Small intestine (tissue), 7 donors: ENCODE measurements around the gene STK10. TPM values are rescaled to one million over a fixed set of nuclear protein-coding genes. Genes with fewer than 3 reads are reported as not detected.

ENCODE experiments used
- DNase-seq, 2 donors: peaks; one replicate each; pipeline versions ENCODE4 v3.0.0 to v3.0.0-alpha.2; 2013
- FAIRE-seq: peaks from 2 replicates; lab custom pipeline; 2012; peaks lifted over from hg19 to GRCh38; lab: Jason Lieb, UNC
- H3K27ac ChIP-seq, 3 donors: one replicate each; pipeline ENCODE4 v1.5.1; 2013; ENCODE audit warnings: low read length in 2 of 3, mild to moderate bottlenecking in 2 of 3, control low read depth in 1 of 3, inconsistent platforms in 1 of 3, low read depth in 1 of 3, moderate library complexity in 1 of 3
- H3K27me3 ChIP-seq, 3 donors: one replicate each; pipeline ENCODE4 v1.6.1; 2013; ENCODE audit warnings: low read length in 3 of 3, inconsistent platforms in 1 of 3; ENCODE audit not compliant: control insufficient read depth in 3 of 3, insufficient read depth in 3 of 3
- H3K36me3 ChIP-seq, 3 donors: one replicate each; pipeline ENCODE4 v1.6.1; 2013; ENCODE audit warnings: low read length in 3 of 3, inconsistent platforms in 1 of 3, low read depth in 1 of 3, mild to moderate bottlenecking in 1 of 3, moderate library complexity in 1 of 3; ENCODE audit not compliant: control insufficient read depth in 3 of 3, insufficient read depth in 2 of 3
- H3K4me1 ChIP-seq, 3 donors: one replicate each; pipeline ENCODE4 v1.6.1; 2013; ENCODE audit warnings: low read length in 2 of 3, inconsistent platforms in 1 of 3, low read depth in 1 of 3, mild to moderate bottlenecking in 1 of 3, moderate library complexity in 1 of 3; ENCODE audit not compliant: control insufficient read depth in 3 of 3, insufficient read depth in 2 of 3
- H3K4me3 ChIP-seq, 3 donors: one replicate each; pipeline ENCODE4 v1.5.1; 2013; ENCODE audit warnings: low read length in 3 of 3, control low read depth in 1 of 3, inconsistent platforms in 1 of 3, low read depth in 1 of 3, mild to moderate bottlenecking in 1 of 3, moderate library complexity in 1 of 3
- H3K9me3 ChIP-seq, 2 donors: one replicate each; pipeline ENCODE4 v1.6.1; 2013; ENCODE audit warnings: low read depth in 1 of 2, low read length in 1 of 2; ENCODE audit not compliant: control insufficient read depth in 2 of 2, insufficient read depth in 1 of 2
- WGBS, 3 donors: extraction: QIAGEN DNeasy Blood & Tissue Kit; methylation state at CpG; one replicate each; pipeline ENCODE4 v1.1.7; 2013; 5-methylcytosine and 5-hydroxymethylcytosine counted together
- polyA plus RNA-seq, 4 donors: library from polyadenylated mRNA; stranded (reverse) in 3 of 4; unstranded in 1 of 4; fragments of 200-250 nt in 3 of 4; fragments of 120-200 nt in 1 of 4; gene quantifications; one replicate each; pipeline versions ENCODE4 v1.2.1 to v1.2.3, GENCODE V29; 2013
- donor health status: healthy with polysubstance abuse.
- donor health status: control.
- donor health status: control.
- donor health status: Bipolar disorder and iron deficiency.
- donor health status: healthy.

STK10 gene
- polyA plus RNA-seq, 4 donors, result 7.4 to 10.5 (median 9.1) TPM

- Histone ChIP-seq H3K27ac (peak overlapping the region in 2 of 3 donors; percentile 76 to 79), H3K27me3 (no peaks in the 10 kb centered on the region), H3K4me1 (peaks cover 0 to 15% (median 3%) of the 10 kb centered on the region in 3 donors), H3K4me3 (no peak overlapping the region), H3K36me3 (peaks cover 0 to 11% (median 0%) of the 10 kb centered on the region in 3 donors), H3K9me3 (no peaks in the 10 kb centered on the region)
- FAIRE-seq (no peak), DNase-seq (peak in 1 of 2 donors; percentile 16)
Observed at GRCh38 chr5:172111852-172112225, 76.2 kb downstream of the STK10 start.

GRCh38 chr5:172110921-172111851, 76.8 kb downstream of the STK10 start:
- Histone ChIP-seq H3K27ac (peak overlapping the region; percentile 42 to 79 (median 76)), H3K9me3 (no peaks in the 10 kb centered on the region), H3K27me3 (no peaks in the 10 kb centered on the region), H3K36me3 (peaks cover 0 to 15% (median 0%) of the 10 kb centered on the region in 3 donors), H3K4me1 (peaks cover 0 to 18% (median 3%) of the 10 kb centered on the region in 3 donors), H3K4me3 (peak overlapping the region in 1 of 3 donors; percentile 14)
- DNase-seq, result peak; percentile 63 to 84
- FAIRE-seq, result no peak
- 18 to 24% (median 18%) methylated on average over 17 of the region's 17 CpGs for WGBS, 3 donors

- no peak for DNase-seq
Observed at GRCh38 chr5:172110260-172110815, 77.7 kb downstream of the STK10 start.

GRCh38 chr5:172109749-172110148, 78.3 kb downstream of the STK10 start:
- Histone ChIP-seq H3K4me3 (no peak overlapping the region), H3K36me3 (peaks cover 0 to 16% (median 4%) of the 10 kb centered on the region in 3 donors), H3K27ac (no peak overlapping the region), H3K4me1 (peaks cover 0 to 18% (median 3%) of the 10 kb centered on the region in 3 donors), H3K9me3 (no peaks in the 10 kb centered on the region), H3K27me3 (no peaks in the 10 kb centered on the region)
- no peak for FAIRE-seq
- no peak for DNase-seq
- 76 to 89% (median 78%) methylated on average over 8 of the region's 8 CpGs for WGBS, 3 donors

More at GRCh38 chr5:172110260-172110815, 77.7 kb downstream of the STK10 start:
- Histone ChIP-seq H3K27ac (peak overlapping the region in 1 of 3 donors; percentile 76), H3K9me3 (no peaks in the 10 kb centered on the region), H3K4me1 (peaks cover 0 to 18% (median 3%) of the 10 kb centered on the region in 3 donors), H3K36me3 (peaks cover 0 to 18% (median 0%) of the 10 kb centered on the region in 3 donors), H3K4me3 (no peak overlapping the region), H3K27me3 (no peaks in the 10 kb centered on the region)
- FAIRE-seq, result no peak
- WGBS, 3 donors, result 77 to 84% (median 82%) methylated on average over 14 of the region's 14 CpGs

- no peak for DNase-seq
- H3K4me3 ChIP-seq, result no peak overlapping the region
- H3K9me3 ChIP-seq, result no peaks in the 10 kb centered on the region
- 67 to 78% (median 69%) methylated on average over 13 of the region's 13 CpGs for WGBS, 3 donors
- no peak for FAIRE-seq
- peaks cover 0 to 18% (median 6%) of the 10 kb centered on the region in 3 donors for H3K4me1 ChIP-seq
- no peak overlapping the region for H3K27ac ChIP-seq
- H3K27me3 ChIP-seq, result no peaks in the 10 kb centered on the region
- peaks cover 0 to 27% (median 7%) of the 10 kb centered on the region in 3 donors for H3K36me3 ChIP-seq
Observed at GRCh38 chr5:172107571-172107970, 80.5 kb downstream of the STK10 start.

- DNase-seq, result peak; percentile 26 to 80
- Histone ChIP-seq H3K9me3 (no peaks in the 10 kb centered on the region), H3K4me3 (peak overlapping the region in 1 of 3 donors; percentile 22), H3K36me3 (peaks cover 0 to 35% (median 7%) of the 10 kb centered on the region in 3 donors), H3K27me3 (no peaks in the 10 kb centered on the region), H3K27ac (no peak overlapping the region), H3K4me1 (peaks cover 0 to 18% (median 6%) of the 10 kb centered on the region in 3 donors)
- FAIRE-seq, result no peak
- WGBS, 3 donors, result 29 to 32% (median 32%) methylated on average over 39 of the region's 39 CpGs
Observed at GRCh38 chr5:172106511-172107356, 81.3 kb downstream of the STK10 start.

GRCh38 chr5:172105811-172106210, 82.2 kb downstream of the STK10 start:
- H3K36me3 ChIP-seq, result peaks cover 0 to 35% (median 7%) of the 10 kb centered on the region in 3 donors
- FAIRE-seq (no peak), DNase-seq (no peak)
- 91 to 92% (median 91%) methylated on average over 14 of the region's 14 CpGs for WGBS, 3 donors
- H3K27me3 ChIP-seq, result no peaks in the 10 kb centered on the region
- H3K27ac ChIP-seq, result no peak overlapping the region
- H3K4me1 ChIP-seq, result peaks cover 0 to 10% (median 3%) of the 10 kb centered on the region in 3 donors
- no peaks in the 10 kb centered on the region for H3K9me3 ChIP-seq
- H3K4me3 ChIP-seq, result no peak overlapping the region
